Measurements from ENCODE around the gene DIP2C. TPM values are rescaled to one million over a fixed set of nuclear protein-coding genes. Genes with fewer than 3 reads are reported as not detected.

DIP2C gene
- total RNA-seq, 1 experiment from 2014 or later: 4.6 TPM

- DNase-seq (ENCODE audit: low read depth): no peak
Measured at GRCh38 chr10:497898-498451, 191.5 kb downstream of the DIP2C start.

- no peak for DNase-seq (ENCODE audit: low read depth)
Measured at GRCh38 chr10:497289-497688, 192.2 kb downstream of the DIP2C start.

- DNase-seq (ENCODE audit: low read depth): no peak
Measured at GRCh38 chr10:494556-494955, 194.9 kb downstream of the DIP2C start.

- no peak for DNase-seq (ENCODE audit: low read depth)
Measured at GRCh38 chr10:494149-494542, 195.3 kb downstream of the DIP2C start.

- no peak for DNase-seq (ENCODE audit: low read depth)
Measured at GRCh38 chr10:493391-494148, 195.9 kb downstream of the DIP2C start.

- no peak for DNase-seq (ENCODE audit: low read depth)
Measured at GRCh38 chr10:492836-493235, 196.6 kb downstream of the DIP2C start.

GRCh38 chr10:491667-492424 is 197.6 kb downstream of the DIP2C start:
- DNase-seq (ENCODE audit: low read depth): no peak

DNA sequence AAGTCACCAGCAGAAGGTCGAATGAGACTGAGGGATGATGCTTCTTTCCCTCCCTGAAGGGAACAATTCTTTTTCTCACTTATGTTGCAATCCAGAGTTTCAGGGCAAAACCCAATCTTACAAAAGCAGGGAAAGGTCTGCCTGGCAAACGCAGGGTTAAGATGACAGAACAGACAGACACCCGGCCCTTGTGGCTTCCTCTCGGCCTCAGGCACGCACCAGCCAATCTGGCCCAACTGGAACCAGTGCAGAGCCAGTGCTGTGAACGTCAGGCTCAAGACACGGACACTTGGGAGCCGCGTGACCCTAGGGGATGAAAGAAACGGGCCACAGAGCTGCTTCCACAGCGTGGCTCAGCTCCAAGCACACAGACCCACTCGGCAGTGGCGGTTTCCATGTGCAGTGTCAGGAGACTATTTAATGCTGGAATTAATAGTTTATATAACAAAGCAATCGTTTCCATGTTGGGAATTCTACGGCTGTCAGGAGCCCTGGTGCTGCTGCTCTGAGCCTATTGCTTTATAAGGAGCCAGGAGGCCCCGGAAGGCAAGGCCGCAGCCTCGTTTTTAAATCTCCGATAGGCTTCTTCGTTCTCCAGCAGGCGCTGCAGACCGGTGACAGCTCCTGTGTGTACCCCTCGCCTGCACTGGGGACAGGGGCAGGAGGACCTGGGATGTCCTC is 198.4 kb downstream of the DIP2C start:
- DNase-seq (ENCODE audit: low read depth): no peak

DNA sequence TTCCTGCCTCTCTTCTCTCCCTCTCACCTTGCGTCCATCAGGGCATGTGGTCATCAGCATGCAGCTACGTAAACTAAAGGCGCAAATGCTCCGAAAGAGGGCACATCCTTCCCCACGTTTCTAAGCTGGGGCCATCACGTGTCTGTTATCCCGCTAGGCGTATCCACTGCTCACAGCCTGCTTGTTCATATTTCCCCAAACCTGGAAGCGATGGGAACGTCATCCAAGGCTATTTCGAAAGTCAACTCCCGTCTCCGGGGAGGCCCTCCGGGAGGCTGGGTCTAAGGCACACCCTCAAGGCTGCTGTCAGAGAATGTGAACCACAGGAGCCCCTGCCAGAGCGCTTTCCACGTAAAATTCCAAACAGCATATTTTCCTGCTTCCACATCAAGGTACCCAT is 199.2 kb downstream of the DIP2C start:
- DNase-seq (ENCODE audit: low read depth): no peak

DNA sequence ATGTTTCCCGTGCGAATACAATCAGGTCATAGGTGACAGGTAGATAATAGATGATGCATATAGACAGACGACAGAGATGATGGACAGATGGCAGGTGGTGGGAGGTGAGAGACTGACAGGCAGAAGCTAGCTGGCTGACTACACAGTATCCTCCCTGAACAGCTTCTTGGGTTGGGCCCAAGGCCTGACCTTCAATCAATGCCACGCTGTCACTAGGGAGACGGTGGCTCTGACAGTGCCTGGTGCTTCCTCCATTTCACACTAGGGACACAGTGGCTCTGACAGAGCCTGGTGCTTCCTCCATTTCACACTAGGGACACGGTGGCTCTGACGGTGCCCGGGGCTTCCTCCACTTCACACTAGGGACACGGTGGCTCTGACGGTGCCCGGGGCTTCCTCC is 200.1 kb downstream of the DIP2C start:
- DNase-seq (ENCODE audit: low read depth): no peak

DNA sequence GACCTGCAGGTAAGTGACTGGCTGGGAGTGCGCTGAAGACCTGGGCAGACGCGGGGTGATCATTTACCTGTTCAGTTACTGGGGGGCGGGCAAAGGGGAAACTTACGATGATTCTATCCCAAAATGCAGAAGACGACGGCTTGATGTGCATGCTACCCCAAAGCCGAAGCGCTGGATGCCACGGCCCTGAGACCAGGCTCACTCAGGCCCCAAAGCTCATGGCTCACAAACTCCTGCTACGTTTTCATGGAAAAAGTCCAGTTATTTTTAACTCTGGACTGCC is 200.6 kb downstream of the DIP2C start:
- DNase-seq (ENCODE audit: low read depth): no peak

- DNase-seq (ENCODE audit: low read depth): no peak
Measured at GRCh38 chr10:488081-488932, 201.2 kb downstream of the DIP2C start.

DNA sequence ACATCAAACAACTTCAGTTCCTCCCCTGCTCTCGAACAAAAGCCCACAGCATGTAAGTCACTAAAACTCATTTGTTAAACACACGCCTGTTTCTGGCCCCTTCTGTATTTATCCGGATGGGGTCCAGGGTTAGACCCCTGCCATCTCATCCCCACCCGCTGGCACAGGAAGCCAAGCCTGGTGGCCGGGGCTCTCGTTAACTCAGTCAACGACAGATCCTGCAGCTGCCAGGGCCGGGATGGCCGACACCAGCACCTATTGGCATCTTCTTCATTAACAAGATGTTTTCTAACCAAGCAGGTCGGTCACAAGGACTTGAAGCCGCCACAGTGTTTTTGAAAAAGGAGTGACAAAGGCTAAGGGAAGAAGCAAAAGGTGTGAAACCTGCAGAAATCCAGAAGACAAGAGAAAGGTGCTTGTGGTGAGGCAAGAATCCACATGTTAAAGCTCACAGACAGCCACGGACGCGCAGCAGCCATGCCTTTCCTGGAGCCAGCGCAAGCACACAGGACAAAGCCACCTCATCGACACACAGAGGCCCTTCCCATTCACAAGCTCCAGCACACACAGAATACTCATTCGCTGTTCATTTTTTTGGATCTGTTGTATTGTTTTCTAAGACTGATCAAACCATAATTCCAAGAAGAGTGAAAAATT is 202.7 kb downstream of the DIP2C start:
- DNase-seq (ENCODE audit: low read depth): no peak

DNA sequence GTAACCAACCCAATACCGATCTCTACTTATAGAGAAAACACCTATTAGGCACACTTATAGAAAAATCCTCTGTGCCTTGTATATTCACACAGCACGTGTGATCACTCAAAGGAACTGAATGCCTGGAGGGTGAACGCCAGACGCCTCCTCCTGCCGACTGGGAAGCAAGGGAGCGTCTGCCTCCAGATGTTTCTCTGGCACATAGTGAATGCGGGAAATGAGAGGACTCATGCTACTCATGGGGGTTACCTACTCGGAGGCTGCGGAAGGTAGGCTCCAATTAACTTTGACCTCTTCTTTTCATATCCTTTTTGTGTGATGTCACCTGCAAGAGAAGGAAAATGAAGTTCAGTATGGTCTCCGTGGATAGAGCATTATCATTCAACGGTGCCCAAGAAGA is 203.3 kb downstream of the DIP2C start:
- DNase-seq (ENCODE audit: low read depth): no peak

GRCh38 chr10:485776-486175 is 203.7 kb downstream of the DIP2C start:
- no peak for DNase-seq (ENCODE audit: low read depth)

DNA sequence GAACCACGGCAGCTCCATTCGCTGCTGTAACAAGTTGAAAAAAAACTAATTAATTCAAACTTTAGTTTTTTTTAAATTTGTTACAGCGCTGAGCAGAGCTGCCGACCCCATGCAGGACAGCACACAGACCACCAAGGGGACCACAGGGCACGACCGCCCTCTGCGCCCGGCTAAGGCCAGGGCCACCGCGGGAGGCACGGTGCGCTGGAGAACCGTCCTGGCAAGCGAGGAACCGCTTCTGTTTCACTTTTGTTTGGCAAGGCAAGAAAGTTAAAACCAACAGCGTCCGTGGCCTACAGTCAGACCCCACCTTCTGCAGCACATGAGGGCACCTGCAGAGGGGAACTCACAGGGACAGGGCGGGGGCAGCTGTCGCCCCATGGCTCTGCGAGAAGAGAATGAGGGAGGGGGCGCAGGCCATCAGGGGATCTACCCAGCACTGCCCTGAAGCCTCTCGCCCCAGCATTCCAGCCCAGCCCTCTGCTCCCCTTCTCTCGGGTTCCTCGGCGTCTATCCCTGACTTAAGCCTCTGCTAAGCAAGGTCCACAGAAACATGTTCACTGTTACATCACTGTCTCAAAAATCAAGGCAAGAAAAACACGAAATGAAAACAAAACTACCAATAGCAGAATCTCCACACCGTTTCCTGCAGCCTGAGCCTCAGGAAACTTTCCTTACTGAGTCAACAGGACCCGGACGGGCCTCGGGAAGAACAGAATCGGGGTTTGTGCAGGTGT is 204.4 kb downstream of the DIP2C start:
- DNase-seq (ENCODE audit: low read depth): peak; percentile 43

DNA sequence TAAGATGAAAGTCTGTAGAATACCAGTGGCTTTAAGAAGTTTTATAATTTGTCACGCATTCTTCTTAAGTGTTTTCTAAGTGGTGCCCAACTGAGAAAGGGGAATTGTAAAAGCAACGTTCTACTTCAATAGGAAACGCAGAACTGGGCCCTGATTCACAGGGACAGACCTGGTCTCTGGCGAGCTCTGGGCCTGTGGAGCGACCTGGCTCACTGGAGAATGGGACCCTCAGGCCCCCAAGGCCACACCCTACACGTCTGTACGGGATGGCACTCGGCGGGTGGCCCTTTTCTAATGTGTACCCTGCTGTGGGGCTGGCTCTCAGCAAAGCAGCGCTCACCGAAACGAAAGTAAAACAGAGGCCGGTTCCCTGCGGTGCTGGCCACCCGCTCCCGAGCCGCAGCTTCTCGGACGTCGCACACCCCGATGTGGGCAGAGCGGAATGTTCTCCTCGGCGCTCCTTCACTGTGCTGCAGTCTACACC is 205.0 kb downstream of the DIP2C start:
- DNase-seq (ENCODE audit: low read depth): peak; percentile 52

DNA sequence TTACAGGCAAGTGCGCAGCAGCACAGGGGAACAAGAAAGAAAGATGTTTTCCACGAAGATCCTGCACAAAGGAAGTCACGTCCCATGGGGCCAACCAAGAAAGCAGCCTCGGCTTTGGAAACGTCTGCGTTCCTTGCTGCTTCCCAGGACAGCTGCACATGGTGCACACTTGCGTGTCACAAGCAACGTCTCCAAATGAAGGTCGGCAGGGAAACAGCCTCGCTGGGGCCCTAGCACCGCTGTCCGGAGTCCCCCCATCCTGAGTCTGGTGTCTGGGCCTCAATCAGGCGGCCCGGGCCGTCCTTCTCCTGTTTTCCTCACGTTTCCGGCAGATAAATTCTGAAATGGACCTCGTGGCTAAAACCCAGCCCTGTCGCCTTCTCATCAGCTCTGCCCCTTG is 206.2 kb downstream of the DIP2C start:
- DNase-seq (ENCODE audit: low read depth): no peak

- DNase-seq (ENCODE audit: low read depth): no peak
Measured at GRCh38 chr10:482848-483247, 206.6 kb downstream of the DIP2C start.

DNA sequence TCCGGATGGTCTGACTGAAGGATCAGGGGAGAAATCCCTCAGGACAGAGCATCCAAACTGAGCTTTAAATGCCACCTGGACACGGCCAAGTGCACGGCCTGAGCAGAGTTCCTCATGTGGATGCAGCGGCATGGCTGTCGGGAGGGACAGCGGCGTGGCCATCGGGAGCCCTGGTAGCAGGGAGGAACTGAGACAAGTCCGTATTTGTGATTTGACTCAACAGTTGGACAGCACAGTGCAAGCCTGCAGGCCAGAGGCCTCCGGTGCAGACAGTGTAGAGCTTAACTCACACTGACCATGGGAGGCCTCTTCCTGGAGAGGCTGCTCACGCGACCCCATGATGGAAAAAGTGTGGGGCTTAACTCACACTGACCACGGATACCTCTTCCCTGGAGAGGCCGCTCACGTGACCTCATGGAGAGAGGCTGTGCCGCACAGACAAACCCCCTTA is 207.4 kb downstream of the DIP2C start:
- no peak for DNase-seq (ENCODE audit: low read depth)
